GM13977 (cell line): ENCODE results near the gene CMBL.
"Not testable (repeated sequence)": the region's sequence is repeated elsewhere in the genome, so short reads cannot be mapped to it uniquely, and the experiment has no call there.

Source experiments
- DNase-seq: peaks from one replicate; pipeline ENCODE4 v3.0.0; 2012; ENCODE audit warnings: low spot score
- in situ Hi-C: fragments of 300-500 bp; cut with MboI; formaldehyde crosslinking; loops from one replicate; pipeline ENCODE4 v1.12.0; 2022; ENCODE audit warnings: low sequenced_read_pairs, low pct_unique_long_range_greater_than_20kb, mixed read lengths, inconsistent platforms; ENCODE audit not compliant: unreplicated experiment
- TF ChIP-seq, protein P1 (sequence below): IDR thresholded peaks from 2 replicates; pipeline ENCODE4 v1.5.1; 2012; ENCODE audit warnings: mild to moderate bottlenecking, control low read depth; ENCODE audit not compliant: insufficient read depth; ENCODE audit errors: extremely low read depth, missing control alignments

The CMBL gene

DNA sequence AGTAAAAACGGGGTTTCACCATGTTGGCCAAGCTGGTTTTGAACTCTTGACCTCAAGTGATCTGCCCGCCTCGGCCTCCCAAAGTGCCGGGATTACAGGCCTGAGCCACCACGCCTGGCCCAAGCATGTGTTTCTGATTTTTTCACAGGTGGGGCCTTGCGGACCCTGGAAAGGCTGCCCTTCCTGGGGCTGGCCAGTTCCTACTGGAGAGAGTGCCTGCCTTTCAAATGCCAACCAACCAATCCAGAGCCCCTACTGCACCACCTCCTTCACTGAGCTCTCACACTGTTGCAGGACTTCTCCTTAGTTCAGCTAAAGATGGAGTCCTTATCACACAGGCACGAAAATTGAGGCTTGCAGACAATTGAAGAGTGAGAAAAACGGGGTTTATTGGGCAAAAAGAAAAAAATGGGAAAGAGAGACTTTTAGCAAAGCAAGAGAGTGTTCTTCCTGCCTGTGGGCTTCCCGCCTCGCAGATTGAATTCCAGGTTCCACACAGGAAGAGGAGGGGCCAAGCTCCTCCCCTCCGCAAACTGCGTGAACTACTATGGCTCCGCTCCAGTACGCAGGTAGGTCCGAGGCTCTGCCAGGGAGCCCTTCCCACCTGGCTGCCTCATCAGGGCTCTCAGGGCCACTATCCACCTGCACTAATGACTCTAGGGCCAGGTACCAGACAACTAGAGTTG, 8.3 kb upstream of the CMBL start:
- no peak for DNase-seq
- TF ChIP-seq, protein P1, sequence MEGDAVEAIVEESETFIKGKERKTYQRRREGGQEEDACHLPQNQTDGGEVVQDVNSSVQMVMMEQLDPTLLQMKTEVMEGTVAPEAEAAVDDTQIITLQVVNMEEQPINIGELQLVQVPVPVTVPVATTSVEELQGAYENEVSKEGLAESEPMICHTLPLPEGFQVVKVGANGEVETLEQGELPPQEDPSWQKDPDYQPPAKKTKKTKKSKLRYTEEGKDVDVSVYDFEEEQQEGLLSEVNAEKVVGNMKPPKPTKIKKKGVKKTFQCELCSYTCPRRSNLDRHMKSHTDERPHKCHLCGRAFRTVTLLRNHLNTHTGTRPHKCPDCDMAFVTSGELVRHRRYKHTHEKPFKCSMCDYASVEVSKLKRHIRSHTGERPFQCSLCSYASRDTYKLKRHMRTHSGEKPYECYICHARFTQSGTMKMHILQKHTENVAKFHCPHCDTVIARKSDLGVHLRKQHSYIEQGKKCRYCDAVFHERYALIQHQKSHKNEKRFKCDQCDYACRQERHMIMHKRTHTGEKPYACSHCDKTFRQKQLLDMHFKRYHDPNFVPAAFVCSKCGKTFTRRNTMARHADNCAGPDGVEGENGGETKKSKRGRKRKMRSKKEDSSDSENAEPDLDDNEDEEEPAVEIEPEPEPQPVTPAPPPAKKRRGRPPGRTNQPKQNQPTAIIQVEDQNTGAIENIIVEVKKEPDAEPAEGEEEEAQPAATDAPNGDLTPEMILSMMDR = no peak
- in situ Hi-C loops = no loop called here

DNA sequence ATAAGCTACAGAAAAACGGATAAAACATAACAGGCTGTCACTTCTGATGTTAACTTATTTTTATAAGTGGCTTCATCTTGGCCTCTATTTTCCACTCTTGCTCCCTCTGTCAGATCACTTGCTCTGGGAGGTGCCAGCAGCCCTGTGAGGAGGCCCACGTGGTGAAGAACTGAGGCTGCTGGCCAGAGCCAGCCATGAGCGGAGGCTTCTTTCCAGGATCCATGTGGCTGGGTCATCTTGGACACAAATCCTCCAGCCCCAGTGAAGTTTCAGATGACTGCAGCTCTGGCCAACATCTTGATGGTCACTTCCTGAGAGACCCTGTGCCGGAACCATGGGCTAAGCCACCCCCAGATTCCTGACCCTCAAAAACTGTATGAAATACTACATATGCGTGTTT, 7.5 kb upstream of the CMBL start:
- no peak for DNase-seq
- in situ Hi-C loops = no loop called here
- TF ChIP-seq, protein P1 = no peak

DNA sequence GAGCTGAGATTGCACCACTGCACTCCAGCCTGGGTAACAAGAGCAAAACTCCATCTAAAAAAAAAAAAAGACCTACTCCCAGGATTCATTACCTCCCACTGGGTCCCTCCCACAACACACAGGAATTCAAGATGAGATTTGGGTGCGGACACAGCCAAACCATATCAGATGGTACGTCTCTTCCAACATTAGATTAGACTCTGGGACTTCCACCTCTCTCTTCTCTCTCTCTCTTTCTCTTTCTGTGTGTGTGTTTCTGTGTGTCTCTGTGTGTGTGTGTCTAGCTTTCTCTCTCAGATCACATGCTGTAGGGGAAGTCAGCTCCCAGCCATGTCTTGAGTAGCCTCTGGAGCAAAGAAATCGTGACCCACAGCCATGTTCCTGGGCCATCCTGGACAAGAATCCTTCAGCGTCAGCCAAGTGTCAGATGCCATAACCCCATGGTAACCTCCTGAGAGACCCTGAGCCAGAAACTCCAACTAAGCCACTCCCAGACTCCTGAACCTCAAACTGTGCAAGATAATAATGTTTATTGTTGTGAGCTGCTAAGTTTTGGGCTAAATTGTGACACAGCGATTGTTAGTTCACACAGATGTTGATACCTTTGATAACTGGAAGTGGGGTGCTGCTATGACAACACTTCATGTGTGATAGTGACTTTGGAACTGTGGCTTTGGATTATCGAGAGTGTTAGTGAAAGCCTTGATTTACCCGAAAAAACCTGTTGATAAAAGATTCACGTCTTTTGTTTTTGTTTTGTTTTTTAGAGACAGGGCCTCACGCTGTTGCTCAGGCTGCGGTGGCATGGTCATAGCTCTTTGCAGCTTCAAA, 4.1 kb upstream of the CMBL start:
- TF ChIP-seq, protein P1 = no peak
- DNase-seq = no peak
- in situ Hi-C loops = no loop called here

DNA sequence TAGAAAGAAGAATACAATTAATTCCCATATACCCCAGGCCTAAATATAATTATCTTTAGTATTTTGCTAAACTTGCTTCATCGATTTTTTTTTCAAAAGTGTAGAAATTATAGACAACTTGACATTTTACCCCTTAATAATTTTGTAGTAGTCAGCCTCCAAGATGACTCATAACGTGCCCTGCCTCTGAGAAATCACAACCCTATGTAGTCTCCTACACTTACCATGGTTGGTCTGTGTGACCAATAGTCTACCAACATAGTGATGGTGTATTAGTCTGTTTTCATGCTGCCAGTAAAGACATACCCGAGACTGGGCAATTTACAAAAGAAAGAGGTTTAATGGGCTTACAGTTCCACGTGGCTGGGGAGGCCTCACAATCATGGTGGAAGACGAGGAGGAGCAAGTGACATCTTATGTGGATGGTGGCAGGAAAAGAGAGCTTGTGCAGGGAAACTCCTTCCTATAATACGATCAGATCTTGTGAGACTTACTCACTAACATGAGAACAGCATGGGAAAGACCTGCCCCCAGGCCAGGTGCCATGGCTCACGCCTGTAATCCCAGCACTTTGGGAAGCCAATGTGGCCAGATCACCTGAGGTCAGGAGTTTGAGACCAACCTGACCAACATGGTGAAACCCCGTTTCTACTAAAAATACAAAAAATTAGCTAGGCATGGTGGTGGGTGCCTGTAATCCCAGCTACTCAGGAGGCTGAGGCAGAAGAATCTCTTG, 3.3 kb upstream of the CMBL start:
- in situ Hi-C loops = not testable (repeated sequence)
- peak; percentile 65 for DNase-seq

DNA sequence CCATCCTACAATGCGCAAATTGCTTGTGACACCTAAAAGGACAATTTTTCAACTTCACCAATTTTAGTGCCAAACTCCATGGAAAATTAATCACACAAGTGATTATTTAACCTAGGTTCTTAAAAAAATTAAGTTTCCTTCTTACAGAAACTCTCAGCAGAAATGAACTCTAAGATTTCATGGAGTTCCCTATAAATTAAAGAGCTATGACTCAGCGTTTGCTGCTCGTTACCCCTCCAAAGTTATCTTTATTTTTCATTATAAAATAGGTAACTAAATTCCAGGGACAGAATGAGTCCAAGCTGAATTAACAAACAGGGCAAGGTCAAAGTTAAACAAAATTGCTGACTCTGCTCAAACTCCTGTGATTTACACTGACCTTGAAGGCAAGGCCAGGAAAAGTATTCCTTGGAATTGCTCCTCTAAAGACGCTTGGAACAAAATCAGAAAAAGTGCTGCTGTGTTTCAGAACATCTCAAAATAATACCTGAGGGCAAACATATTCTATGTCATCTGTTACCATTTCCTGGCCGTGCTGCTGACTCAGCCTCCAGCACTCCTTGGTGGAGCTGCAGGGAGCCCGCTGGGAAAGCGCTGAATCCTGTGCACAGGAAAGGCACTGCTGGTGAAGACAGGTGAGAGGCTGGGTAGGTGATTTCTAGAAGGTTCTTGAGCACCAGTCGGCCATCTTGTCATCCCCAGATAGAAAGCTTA, 2.5 kb upstream of the CMBL start:
- DNase-seq = no peak
- in situ Hi-C loops = no loop called here
- TF ChIP-seq, protein P1 = no peak

DNA sequence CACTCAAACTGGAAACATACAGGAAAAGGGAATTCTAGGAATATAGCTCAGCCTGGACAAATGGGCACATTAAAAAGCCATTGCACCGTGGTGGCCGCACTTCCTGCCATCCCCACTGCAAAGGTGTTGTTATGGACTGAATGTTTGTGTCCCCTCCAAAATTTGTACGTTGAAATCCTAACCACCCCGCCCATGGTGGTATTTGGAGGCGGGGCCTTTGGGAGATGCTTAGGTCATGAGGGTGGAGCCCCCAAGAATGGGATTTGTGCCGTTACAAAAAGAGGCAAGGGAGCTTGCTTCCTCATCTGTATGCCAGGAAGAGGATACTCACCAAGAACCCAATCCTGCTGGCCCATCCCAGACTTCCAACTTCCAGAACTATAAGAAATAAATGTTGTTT, 1.1 kb upstream of the CMBL start:
- in situ Hi-C loops = no loop called here
- TF ChIP-seq, protein P1 = no peak
- no peak for DNase-seq

DNA sequence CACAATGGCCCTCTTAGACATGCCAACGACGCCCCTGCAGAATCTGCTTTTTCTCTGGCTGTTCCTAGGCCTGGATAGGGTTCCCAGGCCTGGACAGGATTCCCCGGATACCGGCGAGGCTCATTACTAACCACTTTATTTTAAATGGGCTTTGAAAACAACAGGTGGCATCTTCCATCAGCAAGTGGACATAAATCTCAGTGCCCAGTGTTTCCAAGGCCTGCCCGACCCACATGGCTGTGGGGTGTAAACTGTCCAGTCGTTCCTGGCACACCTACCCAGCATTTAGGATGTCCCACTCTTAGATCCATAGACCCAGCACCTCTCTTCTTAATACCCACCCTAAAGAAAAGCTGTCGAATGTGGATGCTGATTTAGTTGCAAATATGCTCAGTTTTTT, 896 bp downstream of the CMBL start:
- TF ChIP-seq, protein P1 = no peak
- DNase-seq = no peak
- in situ Hi-C loops = no loop called here
